AG04449 (cell line): ENCODE results near the gene AZU1.
"Not testable (repeated sequence)": the region's sequence is repeated elsewhere in the genome, so short reads cannot be mapped to it uniquely, and the experiment has no call there.

Experiments
- CTCF ChIA-PET: fragments of 350-600 bp; formaldehyde crosslinking; extraction: SDS; loops from one replicate; lab custom pipeline; 2021; ENCODE audit warnings: antibody characterized with exemption; lab: Yijun Ruan, JAX
- POLR2A ChIA-PET: fragments of 400-600, 350-600 bp; formaldehyde crosslinking; extraction: SDS; loops from one replicate; lab custom pipeline; 2020; ENCODE audit warnings: antibody characterized with exemption, inconsistent platforms; lab: Yijun Ruan, JAX
- DNase-seq: peaks from one replicate; pipeline ENCODE4 v3.0.0-alpha.2; 2010; ENCODE audit warnings: low read depth, low spot score
- H3K4me3 ChIP-seq: 2 replicates; pipeline ENCODE4 v1.5.1; 2011; ENCODE audit warnings: low read depth, mild to moderate bottlenecking, control low read depth, low read length
- CTCF ChIP-seq: IDR thresholded peaks from one replicate; pipeline ENCODE4 v1.5.1; 2011; ENCODE audit warnings: mild to moderate bottlenecking, moderate library complexity, low read length, control low read depth, inconsistent platforms; ENCODE audit not compliant: insufficient read depth; ENCODE audit errors: missing control alignments

The AZU1 gene

DNA sequence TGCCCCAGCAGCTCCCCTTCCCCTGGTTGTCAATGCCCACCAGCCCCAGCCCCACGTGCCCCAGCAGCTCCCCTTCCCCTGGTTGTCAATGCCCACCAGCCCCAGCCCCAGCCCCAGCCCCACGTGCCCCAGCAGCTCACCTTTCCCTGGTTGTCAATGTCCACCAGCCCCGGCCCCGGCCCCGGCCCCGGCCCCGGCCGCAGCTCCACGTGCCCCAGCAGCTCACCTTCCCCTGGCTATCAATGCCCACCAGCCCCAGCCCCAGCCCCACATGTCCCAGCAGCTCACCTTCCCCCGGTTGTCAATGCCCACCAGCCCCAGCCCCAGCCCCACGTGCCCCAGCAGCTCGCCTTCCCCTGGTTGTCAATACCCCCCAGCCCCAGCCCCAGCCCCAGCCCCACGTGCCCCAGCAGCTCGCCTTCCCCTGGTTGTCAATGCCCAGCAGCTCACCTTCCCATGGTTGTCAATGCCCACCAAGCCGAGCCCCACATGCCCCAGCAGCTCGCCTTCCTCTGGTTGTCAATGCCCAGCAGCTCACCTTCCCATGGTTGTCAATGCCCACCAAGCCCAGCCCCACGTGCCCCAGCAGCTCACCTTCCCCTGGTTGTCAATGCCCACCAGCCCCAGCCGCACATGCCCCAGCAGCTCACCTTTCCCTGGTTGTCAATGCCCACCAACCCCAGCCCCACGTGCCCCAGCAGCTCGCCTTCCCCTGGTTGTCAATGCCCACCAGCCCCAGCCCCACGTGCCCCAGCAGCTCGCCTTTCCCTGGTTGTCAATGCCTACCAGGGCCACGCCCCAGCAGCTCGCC, 51.3 kb downstream of the AZU1 start:
- ChIA-PET CTCF (interaction anchor here (0.9 kb wide), 1 partner anchor 18 kb away, joined by 3 read pairs; no protein-coding TSS in a partner anchor), POLR2A (interaction anchor here (0.6 to 1.2 kb wide), 3 partner anchors 13 to 106 kb away, joined by 3 to 7 read pairs (median 3); partner anchors contain the start of genes MED16, RNU6-9 and WDR18)
- H3K4me3 ChIP-seq, DNase-seq: not testable (repeated sequence)

DNA sequence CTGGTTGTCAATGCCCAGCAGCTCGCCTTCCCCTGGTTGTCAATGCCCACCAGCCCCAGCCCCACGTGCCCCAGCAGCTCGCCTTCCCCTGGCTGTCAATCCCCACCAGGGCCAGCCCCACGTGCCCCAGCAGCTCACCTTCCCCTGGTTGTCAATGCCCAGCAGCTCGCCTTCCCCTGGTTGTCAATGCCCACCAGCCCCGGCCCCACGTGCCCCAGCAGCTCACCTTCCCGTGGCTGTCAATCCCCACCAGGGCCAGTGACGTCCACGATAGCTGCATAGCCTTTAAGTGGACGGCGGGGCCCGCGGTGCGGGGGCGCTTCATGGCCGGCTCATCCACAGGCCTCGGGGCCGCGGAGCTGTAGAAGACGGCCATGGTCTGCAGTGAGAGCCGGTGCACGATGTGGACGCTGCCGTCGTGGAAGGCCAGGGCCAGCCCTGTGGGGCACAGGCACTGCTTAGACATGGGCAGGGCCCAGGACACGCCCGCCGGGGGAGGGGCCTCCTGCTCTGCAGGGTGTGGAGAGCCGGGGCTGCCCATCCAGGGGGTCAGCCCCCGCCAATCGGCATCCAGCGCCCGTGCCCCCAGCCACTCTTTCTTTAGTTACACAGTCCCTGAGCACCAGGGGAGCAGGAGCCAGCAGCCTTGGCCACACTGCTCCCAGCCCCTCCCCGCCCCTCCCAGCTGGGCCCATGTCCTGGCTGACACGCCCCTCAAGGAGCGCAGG, 52.2 kb downstream of the AZU1 start:
- ChIA-PET POLR2A (interaction anchor here (0.8 kb wide), 1 partner anchor 14 kb away, joined by 3 read pairs; no protein-coding TSS in a partner anchor), CTCF (interaction anchor here (0.9 kb wide), 1 partner anchor 17 kb away, joined by 3 read pairs; no protein-coding TSS in a partner anchor)
- no peak for TF ChIP-seq CTCF

More for the DNA sequence above, 52.2 kb downstream of the AZU1 start:
- H3K4me3 ChIP-seq, result no peak overlapping the region
- no peak for DNase-seq
